CD4-positive, alpha-beta T cell treated with Interleukin-4 for 1 hour (primary cell): ENCODE results near the gene SLC10A6.

Source experiments
- DNase-seq, 2 donors: peaks; one replicate each; pipeline ENCODE4 v3.0.0-alpha.2; 2020 to 2022

SLC10A6 gene

GRCh38 chr4:86846921-86847320 is 2.3 kb downstream of the SLC10A6 start:
- DNase-seq: no peak

DNA sequence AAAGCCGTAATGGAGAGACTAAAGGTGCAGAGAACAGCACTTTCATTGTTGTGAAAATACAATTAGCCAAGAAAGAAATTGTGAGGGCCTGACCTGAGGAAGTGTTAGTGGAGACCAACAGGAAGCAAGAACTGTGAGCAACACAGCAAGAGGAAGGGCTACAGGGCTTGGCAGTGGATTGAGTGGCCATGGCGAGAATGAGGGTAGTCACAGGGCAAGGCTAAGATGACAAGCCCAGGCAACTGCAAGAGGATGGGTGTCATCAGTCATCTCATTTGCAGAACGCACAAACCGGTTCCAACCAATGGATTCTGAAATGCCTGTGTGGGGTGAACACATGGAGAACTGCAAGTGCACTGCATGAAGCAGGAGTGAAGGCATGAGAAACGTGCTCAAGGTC is 3.6 kb downstream of the SLC10A6 start:
- no peak for DNase-seq

DNA sequence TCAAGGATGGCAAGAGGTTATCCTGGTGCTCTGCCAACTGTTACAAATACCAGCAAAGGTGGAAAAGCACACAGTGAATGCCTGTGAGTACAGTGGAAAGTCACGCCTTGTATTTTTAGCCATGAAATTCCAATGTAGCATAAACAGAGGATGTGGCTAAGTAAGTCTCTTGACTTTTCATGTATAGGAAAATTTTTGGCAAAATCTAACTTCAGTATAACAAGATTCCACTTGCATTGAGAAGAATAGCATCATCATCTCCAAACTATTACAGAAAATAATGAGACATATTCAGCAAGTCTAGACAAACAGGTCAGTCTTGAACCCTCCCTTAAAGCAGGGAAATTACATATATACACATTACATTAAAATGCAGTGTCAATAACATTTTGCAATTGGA is 7.9 kb downstream of the SLC10A6 start:
- DNase-seq: no peak

DNA sequence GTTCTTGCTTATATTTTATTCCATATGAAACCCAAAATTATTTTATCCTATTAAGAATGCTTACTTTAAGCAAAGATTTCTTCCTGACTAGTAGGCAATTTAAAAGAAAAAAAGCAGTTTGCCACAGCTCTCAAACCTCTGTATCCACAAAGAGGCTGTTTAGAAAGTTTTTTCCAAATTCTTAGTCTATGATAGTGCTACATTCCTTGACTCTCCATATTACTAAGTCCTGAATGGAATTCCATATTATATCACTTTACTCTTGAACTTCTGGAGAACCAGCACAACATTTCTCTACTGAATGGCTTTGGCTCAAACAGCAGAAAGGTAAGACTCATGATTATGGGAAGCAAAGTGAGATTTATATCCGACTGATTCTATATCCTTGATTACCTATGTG is 8.3 kb downstream of the SLC10A6 start:
- no peak for DNase-seq

GRCh38 chr4:86837691-86838503 is 11.3 kb downstream of the SLC10A6 start:
- no peak for DNase-seq

DNA sequence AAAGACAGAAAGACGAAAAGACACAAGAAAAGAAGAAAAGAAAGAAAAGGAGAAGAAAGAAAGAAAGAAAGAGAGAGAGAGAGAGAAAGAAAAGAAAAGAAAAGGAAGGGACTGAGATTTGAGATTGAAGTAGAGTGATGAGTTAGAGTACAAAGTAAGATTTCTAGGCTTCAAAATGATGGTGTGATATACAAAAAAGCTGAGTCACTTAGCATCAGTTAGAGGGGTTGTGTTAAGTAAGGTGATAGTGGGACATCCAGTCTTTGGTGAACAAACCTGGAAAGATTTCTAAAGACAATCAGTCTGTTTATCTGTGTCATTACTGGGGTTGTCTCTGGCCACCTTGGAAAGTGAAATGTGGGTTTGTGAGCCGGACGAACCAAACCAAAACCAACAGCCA is 13.5 kb downstream of the SLC10A6 start:
- no peak for DNase-seq

GRCh38 chr4:86834901-86835300 is 14.3 kb downstream of the SLC10A6 start:
- DNase-seq: no peak

GRCh38 chr4:86833615-86834014 is 15.6 kb downstream of the SLC10A6 start:
- DNase-seq: no peak

GRCh38 chr4:86831262-86832130 is 17.7 kb downstream of the SLC10A6 start:
- no peak for DNase-seq

DNA sequence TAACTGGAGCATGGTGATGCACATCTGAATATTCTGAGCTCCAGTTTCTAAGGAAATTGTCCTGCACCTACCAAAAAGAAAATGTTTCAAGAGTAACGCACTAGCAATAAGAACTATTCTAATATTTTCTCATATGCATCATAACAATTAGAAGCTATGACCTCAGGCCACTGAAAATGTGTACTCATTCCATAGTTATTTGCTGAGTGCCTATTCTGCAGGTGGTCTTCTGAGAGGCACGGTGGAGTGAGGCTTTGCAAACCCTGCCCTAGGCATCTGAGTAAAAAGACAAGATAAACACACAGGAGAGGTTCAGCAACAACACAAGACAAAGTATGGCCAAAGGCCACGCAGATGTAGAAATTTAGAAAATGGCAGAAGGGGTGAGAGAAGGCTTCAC is 23.7 kb downstream of the SLC10A6 start:
- DNase-seq: no peak

DNA sequence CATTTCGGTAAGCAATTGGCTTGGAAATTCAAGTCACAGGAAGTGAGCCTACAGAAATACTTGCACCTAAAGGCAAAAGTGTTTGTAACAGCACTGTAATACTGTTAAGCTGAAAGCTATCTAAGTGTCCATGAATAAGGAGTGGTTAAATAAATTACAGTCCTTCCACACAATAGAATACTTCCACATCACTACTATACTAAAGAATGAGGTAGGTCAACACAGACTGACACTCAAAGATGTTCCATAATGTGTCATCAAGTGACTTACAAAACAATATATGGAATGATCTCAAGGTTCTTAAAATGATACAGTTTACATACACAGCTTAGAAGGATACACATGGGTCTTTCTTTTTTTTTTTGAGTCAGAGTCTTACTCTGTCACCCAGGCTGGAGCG is 27.0 kb downstream of the SLC10A6 start:
- no peak for DNase-seq

- no peak for DNase-seq
Measured at GRCh38 chr4:86821151-86821550, 28.0 kb downstream of the SLC10A6 start.

- DNase-seq: no peak
Measured at GRCh38 chr4:86819561-86819960, 29.6 kb downstream of the SLC10A6 start.

DNA sequence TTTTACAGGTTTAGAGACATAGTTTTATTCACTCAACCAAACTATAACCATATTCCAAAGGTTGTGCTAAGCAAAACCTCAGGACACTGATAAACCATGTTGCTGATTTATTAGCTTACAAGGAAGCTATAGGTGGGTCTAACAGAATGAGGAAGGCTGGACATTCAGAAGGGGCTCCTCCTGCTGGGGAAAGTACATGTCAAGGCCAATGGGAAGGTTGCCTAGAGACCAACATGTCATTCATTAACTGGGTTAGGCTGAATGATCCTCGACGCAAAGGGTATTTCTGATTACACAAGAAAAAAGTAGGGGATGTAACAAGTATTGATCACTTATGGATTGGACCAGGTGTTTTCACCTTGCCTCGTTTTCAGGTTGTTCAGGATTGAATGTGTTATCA is 30.3 kb downstream of the SLC10A6 start:
- DNase-seq: no peak

DNA sequence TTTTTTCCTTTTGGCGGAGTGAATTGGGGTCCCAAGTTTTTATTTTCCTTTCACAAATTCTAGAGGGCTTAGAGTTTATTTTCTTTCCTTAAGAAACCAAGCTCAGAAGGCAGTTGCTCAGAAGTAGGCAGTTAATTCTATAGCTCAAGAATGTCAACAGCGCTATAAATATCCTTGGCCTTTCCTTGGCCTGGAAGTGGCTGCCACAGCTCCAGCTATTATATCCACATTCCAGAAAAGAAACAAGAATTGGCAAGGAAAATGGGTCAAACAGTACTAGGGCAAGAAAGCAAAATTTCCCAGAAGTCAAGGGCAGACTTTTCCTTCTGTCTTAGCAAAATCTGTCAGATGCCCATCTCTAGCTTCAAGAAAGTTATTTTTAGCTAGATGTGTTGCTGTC is 31.0 kb downstream of the SLC10A6 start:
- no peak for DNase-seq

GRCh38 chr4:86816501-86817273 is 32.5 kb downstream of the SLC10A6 start:
- no peak for DNase-seq

- no peak for DNase-seq
Measured at GRCh38 chr4:86815653-86816052, 33.5 kb downstream of the SLC10A6 start.

GRCh38 chr4:86810847-86811246 is 38.3 kb downstream of the SLC10A6 start:
- no peak for DNase-seq

- DNase-seq: no peak
Measured at GRCh38 chr4:86809809-86810208, 39.4 kb downstream of the SLC10A6 start.

GRCh38 chr4:86791126-86791525 is 58.1 kb downstream of the SLC10A6 start:
- no peak for DNase-seq

DNA sequence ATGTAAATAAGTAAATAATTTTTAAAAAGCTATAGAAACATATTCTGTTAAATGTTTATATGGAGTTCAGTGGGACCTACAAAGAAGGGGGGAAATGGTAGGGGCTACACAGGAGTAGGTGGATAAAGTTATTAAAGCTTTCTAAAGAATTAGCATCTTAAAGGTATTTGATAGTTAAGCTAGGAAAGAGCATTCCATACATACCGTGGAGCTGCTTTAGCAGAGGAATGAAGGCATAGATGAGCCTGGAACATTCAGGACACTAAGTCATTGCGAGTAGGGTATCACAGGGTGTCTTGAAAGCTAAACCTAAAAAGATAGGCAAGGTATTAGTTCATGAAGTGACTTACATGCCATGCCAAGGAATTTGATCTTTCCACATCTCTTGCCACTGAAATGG is 60.4 kb downstream of the SLC10A6 start:
- DNase-seq: no peak

GRCh38 chr4:86778175-86778574 is 71.0 kb downstream of the SLC10A6 start:
- no peak for DNase-seq

GRCh38 chr4:86775061-86775460 is 74.1 kb downstream of the SLC10A6 start:
- no peak for DNase-seq
